ENCODE results near the gene DGKB. TPM values are rescaled to one million over a fixed set of nuclear protein-coding genes. Genes with fewer than 3 reads are reported as not detected.

DGKB gene
- not detected in 5 replicates for total RNA-seq (2022; extraction: Qiagen RNA extraction)

GRCh38 chr7:14902589-14903067 is at the start of gene DGKB:
DGKB (minus strand) TSS chr7:14902751.

